T47D (cell line): Measurements from ENCODE around the gene USP12.

Source experiments
- DNase-seq, 2 experiments: peaks; one replicate each; pipeline versions ENCODE4 v3.0.0 to v3.0.0-alpha.2; 2011 to 2012; ENCODE audit warnings: low read depth in 1 of 2, low spot score in 1 of 2
- JUND ChIP-seq: IDR thresholded peaks from 2 replicates; pipeline ENCODE4 v1.6.1; 2012; ENCODE audit warnings: low read depth
- in situ Hi-C: cut with HindIII; loops from 2 replicates; pipeline ENCODE4 v1.10.0; 2016; ENCODE audit warnings: low sequenced_read_pairs, low pct_unique_long_range_greater_than_20kb

The USP12 gene

GRCh38 chr13:27037571-27037970, 134.0 kb downstream of the USP12 start:
- TF ChIP-seq JUND = no peak

GRCh38 chr13:27037171-27037570, 134.4 kb downstream of the USP12 start:
- in situ Hi-C loops = no loop called here
- no peak for TF ChIP-seq JUND
- DNase-seq = no peak

More at GRCh38 chr13:27037571-27037970, 134.0 kb downstream of the USP12 start:
- DNase-seq = no peak
- in situ Hi-C loops = no loop called here

- no peak for TF ChIP-seq JUND
- no peak for DNase-seq
- in situ Hi-C loops = no loop called here
These were observed 135.2 kb downstream of the USP12 start for GRCh38 chr13:27036236-27036981.

GRCh38 chr13:27035892-27036235, 135.7 kb downstream of the USP12 start:
- DNase-seq = no peak
- in situ Hi-C loops = no loop called here
- no peak for TF ChIP-seq JUND

GRCh38 chr13:27034678-27035111, 136.9 kb downstream of the USP12 start:
- in situ Hi-C loops = no loop called here
- DNase-seq = no peak
- TF ChIP-seq JUND = no peak

GRCh38 chr13:27028683-27029480, 142.7 kb downstream of the USP12 start:
- in situ Hi-C loops = no loop called here
- TF ChIP-seq JUND = no peak
- DNase-seq = no peak

- no peak for TF ChIP-seq JUND
- DNase-seq = no peak
- in situ Hi-C loops = no loop called here
These were observed 144.4 kb downstream of the USP12 start for GRCh38 chr13:27027086-27027667.

GRCh38 chr13:27026396-27026795, 145.2 kb downstream of the USP12 start:
- in situ Hi-C loops = no loop called here
- no peak for DNase-seq
- no peak for TF ChIP-seq JUND

GRCh38 chr13:27024776-27025492, 146.7 kb downstream of the USP12 start:
- in situ Hi-C loops = no loop called here
- TF ChIP-seq JUND = no peak
- no peak for DNase-seq

- no peak for TF ChIP-seq JUND
- no peak for DNase-seq
- in situ Hi-C loops = no loop called here
These were observed 147.5 kb downstream of the USP12 start for GRCh38 chr13:27024074-27024461.

- TF ChIP-seq JUND = no peak
- in situ Hi-C loops = no loop called here
- no peak for DNase-seq
These were observed 148.1 kb downstream of the USP12 start for GRCh38 chr13:27023385-27024073.
